ENCODE data around the gene GAB2. TPM values are rescaled to one million over a fixed set of nuclear protein-coding genes. Genes with fewer than 3 reads are reported as not detected.

Gene GAB2
- polyA plus RNA-seq, 2 of the 4 experiments (the other 2 are of a cell fraction) = 2.8 to 4.7 TPM

GRCh38 chr11:78212586-78213371 lies 204.8 kb downstream of the GAB2 start:
- FAIRE-seq = no peak
- Histone ChIP-seq H3K4me3 (no peak overlapping the region), H3K9me3 (no peaks in the 10 kb centered on the region), H3K4me1 (no peaks in the 10 kb centered on the region), H3K27ac (no peak overlapping the region), H3K4me2 (no peak overlapping the region)
- ChIA-PET CTCF (interaction anchor here (1.0 kb wide), 1 partner anchor 63 kb away, joined by 3 read pairs; no protein-coding TSS in a partner anchor), POLR2A (no interaction called here)
- ATAC-seq = no peak
- no peak for DNase-seq (ENCODE audit: low read depth in 1 of 2, low spot score in 1 of 2)
- TF ChIP-seq CBX2 (IDR thresholded peaks at IDR 0.05; ENCODE audit: borderline replicate concordance, low read depth) (no peak), ZFP36 (IDR thresholded peaks at IDR 0.05; ENCODE audit: borderline replicate concordance, partially characterized antibody) (no peak), BHLHE40 (IDR thresholded peaks at IDR 0.05; ENCODE audit: low read depth, low read length) (no peak), ZNF302 (CRISPR knock-in tag; IDR thresholded peaks at IDR 0.05) (no peak)
- TF ChIP-seq, protein P1, sequence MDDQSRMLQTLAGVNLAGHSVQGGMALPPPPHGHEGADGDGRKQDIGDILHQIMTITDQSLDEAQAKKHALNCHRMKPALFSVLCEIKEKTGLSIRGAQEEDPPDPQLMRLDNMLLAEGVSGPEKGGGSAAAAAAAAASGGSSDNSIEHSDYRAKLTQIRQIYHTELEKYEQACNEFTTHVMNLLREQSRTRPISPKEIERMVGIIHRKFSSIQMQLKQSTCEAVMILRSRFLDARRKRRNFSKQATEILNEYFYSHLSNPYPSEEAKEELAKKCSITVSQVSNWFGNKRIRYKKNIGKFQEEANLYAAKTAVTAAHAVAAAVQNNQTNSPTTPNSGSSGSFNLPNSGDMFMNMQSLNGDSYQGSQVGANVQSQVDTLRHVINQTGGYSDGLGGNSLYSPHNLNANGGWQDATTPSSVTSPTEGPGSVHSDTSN (IDR thresholded peaks at IDR 0.05) = no peak
- TF ChIP-seq, protein P2, sequence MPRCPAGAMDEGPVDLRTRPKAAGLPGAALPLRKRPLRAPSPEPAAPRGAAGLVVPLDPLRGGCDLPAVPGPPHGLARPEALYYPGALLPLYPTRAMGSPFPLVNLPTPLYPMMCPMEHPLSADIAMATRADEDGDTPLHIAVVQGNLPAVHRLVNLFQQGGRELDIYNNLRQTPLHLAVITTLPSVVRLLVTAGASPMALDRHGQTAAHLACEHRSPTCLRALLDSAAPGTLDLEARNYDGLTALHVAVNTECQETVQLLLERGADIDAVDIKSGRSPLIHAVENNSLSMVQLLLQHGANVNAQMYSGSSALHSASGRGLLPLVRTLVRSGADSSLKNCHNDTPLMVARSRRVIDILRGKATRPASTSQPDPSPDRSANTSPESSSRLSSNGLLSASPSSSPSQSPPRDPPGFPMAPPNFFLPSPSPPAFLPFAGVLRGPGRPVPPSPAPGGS (IDR thresholded peaks at IDR 0.05) = no peak
- 81% methylated on average over 11 of the region's 11 CpGs for WGBS (ENCODE audit: missing lambda C conversion rate)

GRCh38 chr11:78211565-78211964 lies 206.1 kb downstream of the GAB2 start:
- H3K4me3 ChIP-seq = no peak overlapping the region
- no peak overlapping the region for H3K27ac ChIP-seq
- DNase-seq (ENCODE audit: low read depth in 1 of 2, low spot score in 1 of 2) (no peak), ATAC-seq (no peak), FAIRE-seq (no peak)
- H3K9me3 ChIP-seq = no peaks in the 10 kb centered on the region
- WGBS (ENCODE audit: missing lambda C conversion rate) = 96% methylated on average over 5 of the region's 5 CpGs
- ChIA-PET POLR2A (no interaction called here), CTCF (no interaction called here)
- H3K4me2 ChIP-seq = no peak overlapping the region
- TF ChIP-seq POLR2A (IDR thresholded peaks at IDR 0.05; ENCODE audit: low read length) (no peak), BHLHE40 (IDR thresholded peaks at IDR 0.05; ENCODE audit: low read depth, low read length) (no peak), TFCP2L1 (CRISPR knock-in tag; IDR thresholded peaks at IDR 0.05) (no peak), KDM5A (IDR thresholded peaks at IDR 0.05) (no peak), USF2 (IDR thresholded peaks at IDR 0.05) (no peak), MYC (IDR thresholded peaks at IDR 0.05; ENCODE audit: borderline replicate concordance, low read length) (no peak), RNF2 (IDR thresholded peaks at IDR 0.05; ENCODE audit: borderline replicate concordance, low read depth) (no peak), CHD4 (IDR thresholded peaks at IDR 0.05; ENCODE audit: borderline replicate concordance) (no peak), SREBF2 (IDR thresholded peaks at IDR 0.05) (no peak), ZFP36 (IDR thresholded peaks at IDR 0.05; ENCODE audit: borderline replicate concordance, partially characterized antibody) (no peak), ZNF302 (CRISPR knock-in tag; IDR thresholded peaks at IDR 0.05) (no peak), HOXA7 (CRISPR knock-in tag; IDR thresholded peaks at IDR 0.05) (no peak), PHF8 (IDR thresholded peaks at IDR 0.05; ENCODE audit: borderline replicate concordance, low read depth) (no peak)
- TF ChIP-seq, protein P3, sequence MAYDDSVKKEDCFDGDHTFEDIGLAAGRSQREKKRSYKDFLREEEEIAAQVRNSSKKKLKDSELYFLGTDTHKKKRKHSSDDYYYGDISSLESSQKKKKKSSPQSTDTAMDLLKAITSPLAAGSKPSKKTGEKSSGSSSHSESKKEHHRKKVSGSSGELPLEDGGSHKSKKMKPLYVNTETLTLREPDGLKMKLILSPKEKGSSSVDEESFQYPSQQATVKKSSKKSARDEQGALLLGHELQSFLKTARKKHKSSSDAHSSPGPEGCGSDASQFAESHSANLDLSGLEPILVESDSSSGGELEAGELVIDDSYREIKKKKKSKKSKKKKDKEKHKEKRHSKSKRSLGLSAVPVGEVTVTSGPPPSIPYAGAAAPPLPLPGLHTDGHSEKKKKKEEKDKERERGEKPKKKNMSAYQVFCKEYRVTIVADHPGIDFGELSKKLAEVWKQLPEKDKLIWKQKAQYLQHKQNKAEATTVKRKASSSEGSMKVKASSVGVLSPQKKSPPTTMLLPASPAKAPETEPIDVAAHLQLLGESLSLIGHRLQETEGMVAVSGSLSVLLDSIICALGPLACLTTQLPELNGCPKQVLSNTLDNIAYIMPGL (CRISPR knock-in tag; IDR thresholded peaks at IDR 0.05; ENCODE audit: borderline replicate concordance) = no peak
- H3K4me1 ChIP-seq = no peaks in the 10 kb centered on the region
